NCI-H82 (cell line): ENCODE data around the gene OSBPL10.

ENCODE experiments used
- DNase-seq: peaks from one replicate; lab custom pipeline; 2025; lab: John Stamatoyannopoulos, UW

OSBPL10 gene

DNA sequence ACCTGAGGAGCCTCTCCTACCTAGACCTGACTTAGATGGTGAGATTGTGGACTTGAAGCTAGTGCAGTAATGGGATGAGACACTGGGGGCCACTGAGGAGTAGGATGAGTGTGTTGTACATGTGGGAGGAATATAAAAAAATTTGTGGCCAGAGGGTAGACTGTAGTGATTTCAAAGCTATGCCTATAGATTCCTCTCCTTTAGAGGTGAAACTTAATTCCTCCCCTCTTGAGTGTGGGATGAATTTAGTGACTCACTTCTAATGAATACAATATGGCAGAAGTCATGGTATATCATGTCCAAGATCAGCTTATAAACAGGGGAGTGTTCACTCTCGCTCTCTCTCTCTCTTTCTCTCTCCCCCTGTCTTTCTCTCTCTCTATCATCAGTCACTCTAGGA, 7.2 kb upstream of the OSBPL10 start:
- DNase-seq, result no peak

DNA sequence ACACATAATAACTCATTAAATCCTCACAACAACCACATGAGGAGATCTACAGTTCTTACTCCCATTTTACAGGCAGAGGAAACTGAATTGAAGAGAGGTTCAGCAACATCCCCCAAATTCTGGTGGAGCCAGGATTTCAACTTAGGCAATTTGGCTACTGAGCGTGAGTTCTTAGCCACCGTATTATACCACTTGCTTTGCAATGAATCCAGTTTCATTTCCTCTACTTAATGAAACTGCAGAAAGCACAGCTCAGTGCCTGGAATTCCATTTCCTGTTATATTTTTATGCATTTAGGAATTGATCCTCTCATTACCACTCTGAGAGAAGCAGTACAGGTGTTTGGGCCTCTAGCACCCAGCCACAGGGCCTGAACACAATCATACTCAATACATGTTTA, 4.8 kb upstream of the OSBPL10 start:
- DNase-seq, result no peak

DNA sequence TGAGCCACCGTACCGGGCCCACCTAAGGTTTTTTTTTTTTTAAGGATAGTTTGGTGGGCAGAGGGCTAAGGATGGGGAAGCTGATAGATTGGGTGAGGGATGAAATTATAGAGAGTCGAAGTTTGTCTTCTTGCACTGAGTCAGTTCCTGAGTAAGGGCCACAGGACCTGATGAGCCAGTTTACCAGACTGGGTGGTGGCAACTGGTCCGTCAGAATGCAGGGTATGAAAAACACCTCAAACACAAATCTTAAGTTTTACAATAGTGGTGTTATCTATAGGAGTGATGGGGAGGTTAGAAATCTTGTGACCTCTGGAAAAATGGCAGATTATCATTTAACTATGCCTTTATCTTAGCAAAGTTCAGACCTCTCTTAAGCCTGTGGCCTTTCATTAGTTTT, 3.3 kb upstream of the OSBPL10 start:
- no peak for DNase-seq

DNA sequence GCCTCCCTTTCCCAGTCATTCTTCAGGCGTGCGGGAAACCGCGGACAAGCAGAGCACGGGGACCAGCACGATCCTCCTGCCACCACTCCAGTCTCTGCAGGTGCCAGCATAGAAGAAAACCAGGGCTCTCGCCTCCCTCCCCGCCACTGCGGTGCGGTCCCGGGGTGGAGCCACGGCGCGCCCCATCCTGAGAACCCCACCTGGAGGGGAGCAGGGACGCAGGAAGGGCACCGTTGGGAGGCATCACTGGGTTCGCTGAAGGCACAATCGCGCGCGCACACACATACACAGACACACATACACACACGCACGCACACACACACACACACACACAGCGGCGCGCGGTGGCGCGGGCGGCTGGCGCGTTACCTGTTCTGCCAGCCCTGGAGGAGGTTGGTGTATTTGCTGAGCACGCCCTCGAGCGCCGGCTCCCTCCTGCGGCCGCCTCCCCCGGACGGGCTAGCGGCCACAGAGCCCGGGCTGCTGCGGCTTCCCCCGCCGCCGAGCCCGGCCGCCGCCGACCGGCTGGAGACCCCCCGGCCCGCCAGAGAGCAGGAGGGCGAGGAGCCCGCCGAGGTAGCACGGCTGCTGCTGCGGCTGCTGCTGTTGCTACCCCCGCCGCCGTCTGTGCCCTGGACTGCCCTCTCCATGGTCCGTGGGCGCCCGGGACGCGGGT, 394 bp downstream of the OSBPL10 start:
- peak; percentile 29 for DNase-seq

DNA sequence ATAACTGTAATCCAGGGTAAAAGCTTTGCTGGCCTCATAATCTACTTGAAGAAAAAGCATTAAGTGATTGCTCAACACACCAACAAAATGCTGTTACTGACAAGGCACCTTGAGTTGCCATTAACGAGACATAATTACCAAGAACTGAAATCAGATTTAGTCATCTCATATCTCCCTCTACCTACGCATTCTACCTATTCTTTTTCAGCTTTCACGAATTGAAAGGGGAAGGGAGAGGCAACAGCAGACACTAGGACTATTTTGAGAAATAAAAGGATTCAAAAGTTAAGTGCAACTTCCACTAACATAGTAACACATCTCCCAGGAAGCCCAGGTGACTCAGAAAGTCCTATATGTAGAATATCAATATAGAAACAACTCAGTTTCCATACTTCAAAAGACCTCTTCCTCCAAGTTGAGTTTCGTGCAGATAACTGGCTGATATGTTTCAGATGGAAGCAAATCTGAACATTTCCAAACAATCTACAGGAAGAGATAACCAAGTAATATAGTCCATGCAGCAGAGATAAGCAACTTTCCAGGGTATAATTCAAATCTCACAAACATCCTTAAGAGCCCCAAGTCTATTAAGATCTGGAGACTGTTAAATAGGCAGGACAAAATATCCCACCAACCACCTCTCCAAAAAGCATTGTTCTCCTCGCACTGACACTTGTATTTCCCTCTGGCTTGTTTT, 1.9 kb downstream of the OSBPL10 start:
- no peak for DNase-seq

DNA sequence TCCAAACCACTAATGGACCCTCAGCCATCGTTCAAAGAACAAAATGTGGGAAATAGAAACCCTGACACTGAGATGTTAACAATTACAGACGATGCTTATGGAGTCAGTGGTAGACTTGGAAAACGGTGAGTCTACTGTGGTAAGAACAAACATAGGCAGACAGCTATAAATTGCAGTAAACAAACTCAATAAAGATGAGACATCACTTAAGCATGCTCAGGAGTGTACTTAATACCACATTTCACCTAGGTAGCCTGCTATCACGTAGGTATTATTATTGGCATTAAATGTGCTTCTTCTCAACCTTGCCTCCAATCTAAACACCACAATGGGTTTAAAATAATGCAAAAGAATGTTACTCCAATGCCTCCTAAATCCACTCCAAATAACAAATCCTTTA, 2.5 kb downstream of the OSBPL10 start:
- DNase-seq, result no peak

DNA sequence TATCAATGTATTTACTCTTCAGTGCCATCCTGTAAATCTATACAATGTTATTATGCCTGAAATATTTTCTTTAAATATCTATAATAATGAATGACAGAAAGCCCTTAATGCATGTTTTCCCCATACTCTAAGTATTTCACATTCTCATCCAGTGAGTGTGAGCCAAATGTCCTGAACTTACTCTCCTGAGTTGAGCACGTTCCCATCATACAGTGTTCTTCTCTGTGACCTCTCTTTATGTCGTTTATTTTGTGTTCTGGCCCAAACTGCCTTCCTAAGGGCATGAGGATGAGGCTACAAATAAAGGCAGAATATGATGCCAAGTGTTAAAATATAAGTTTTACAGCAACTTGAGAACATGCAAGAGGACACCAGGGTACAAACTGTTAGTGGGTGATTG, 3.3 kb downstream of the OSBPL10 start:
- no peak for DNase-seq

DNA sequence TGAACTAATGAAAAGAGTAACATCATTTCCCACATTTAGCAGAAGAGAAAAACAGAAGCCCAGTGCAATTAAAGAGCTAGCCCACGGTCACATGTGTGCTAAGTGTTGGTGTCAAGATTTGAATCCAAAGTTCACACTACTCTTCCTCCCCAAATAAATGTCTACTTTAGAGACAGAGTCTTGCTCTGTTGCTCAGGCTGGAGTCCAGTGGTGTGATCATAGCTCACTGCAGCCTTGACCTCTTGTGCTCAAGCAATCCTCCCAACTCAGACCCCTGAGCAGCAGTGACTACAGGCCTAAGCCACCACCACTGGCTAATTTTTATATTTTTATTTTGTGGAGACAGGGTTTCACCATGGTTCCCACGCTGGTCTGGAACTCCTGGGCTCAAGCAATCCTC, 4.8 kb downstream of the OSBPL10 start:
- no peak for DNase-seq

DNA sequence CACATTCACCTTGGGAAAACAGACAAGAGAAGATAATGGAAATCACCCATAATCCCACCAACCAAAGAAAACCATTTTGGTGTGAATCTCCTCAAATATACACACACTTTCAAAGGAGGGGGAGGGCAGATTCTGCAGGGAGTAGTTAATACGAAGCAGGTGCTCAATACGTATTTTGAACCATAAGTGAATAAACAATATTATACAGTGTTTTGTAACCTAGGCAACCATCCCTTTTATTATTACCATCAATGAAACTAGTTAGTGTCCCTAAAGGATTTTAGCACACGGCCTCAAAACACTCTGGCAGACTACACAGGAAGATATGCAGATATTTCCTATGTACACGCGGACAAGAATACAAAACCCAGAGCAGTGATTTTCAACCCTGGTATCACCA, 6.1 kb downstream of the OSBPL10 start:
- no peak for DNase-seq

GRCh38 chr3:31974471-31974870, 6.6 kb downstream of the OSBPL10 start:
- DNase-seq, result no peak

DNA sequence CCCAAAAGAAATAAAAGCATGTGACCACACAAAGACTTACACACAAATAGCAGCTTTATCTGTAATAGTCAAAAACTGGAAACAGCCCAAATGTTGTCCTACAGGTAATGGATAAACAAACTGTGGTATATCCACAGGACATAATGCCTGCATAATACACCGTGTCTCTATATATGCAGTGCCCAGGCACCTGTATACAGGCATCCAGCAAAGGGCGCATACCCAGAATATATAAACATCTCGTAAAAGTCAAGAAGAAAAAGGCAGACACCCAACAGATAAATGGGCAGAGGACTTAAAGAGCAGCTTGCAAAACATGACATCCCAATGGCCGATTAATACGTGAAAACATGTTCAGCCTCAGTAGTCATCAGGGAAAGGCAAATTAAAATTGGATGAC, 7.2 kb downstream of the OSBPL10 start:
- no peak for DNase-seq

DNA sequence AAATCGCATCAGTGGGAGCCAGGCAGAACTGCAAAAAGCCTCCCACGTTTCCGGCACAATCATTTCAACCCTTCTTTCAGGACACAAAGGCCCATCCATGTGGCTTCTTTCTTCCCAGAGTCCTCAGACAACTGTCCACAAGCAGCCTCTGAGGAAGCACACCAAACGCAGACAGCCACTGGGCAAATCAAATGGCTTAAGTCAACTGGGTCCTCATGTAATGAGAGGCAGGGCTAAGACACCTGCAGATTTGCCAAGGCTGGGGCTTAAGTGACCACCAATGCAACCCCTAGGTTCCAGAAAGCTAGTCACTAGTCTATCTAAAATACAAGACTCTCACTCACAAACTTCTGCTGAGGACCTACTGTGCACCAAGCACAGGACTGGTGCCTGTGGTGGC, 8.0 kb downstream of the OSBPL10 start:
- no peak for DNase-seq

- no peak for DNase-seq
Measured at GRCh38 chr3:31971607-31972006, 9.5 kb downstream of the OSBPL10 start.

GRCh38 chr3:31968927-31969418, 12.1 kb downstream of the OSBPL10 start:
- DNase-seq, result no peak

DNA sequence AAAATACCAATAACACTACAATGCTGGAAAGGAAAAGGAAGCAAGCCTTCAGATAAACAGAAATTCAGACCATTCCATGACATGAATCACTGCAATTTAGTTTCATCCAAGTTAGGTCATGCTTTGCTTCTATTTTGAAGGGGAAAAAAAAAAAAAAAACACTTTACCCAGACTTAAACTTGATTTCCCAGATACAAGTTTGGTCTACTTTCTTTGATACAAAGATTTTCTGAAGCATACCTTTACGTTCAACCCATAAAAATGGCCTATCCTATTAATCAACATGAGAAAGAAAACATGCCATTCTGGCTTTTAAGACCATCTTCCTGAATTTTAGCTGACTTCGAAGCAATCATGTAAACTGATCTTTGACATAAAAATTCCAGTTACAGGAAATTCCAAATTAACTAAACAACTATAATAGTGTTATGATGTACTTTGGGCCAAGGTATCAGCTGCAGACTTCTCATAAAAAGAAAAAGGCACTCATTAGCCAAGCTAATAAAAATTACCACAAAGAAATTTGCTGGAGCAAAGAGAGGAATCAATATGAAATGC, 12.6 kb downstream of the OSBPL10 start:
- DNase-seq, result no peak

DNA sequence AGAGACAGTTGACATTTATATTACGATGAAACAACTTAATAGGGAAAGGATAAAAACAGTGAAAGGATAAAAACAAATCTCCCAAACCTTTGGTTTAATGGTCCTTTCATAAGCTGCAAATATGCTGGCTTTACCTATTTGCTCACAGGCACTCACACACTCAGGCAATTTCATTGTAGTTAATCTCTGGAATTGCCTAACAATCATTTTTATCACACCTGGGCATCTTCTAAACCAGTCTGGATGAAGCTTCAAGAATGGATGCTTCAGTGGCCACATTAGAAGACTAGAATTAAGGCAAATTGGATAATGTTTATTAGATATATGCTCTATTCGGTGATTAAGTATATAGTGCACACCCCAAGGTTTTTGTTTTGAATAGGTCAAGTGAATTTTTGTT, 13.5 kb downstream of the OSBPL10 start:
- DNase-seq, result no peak

DNA sequence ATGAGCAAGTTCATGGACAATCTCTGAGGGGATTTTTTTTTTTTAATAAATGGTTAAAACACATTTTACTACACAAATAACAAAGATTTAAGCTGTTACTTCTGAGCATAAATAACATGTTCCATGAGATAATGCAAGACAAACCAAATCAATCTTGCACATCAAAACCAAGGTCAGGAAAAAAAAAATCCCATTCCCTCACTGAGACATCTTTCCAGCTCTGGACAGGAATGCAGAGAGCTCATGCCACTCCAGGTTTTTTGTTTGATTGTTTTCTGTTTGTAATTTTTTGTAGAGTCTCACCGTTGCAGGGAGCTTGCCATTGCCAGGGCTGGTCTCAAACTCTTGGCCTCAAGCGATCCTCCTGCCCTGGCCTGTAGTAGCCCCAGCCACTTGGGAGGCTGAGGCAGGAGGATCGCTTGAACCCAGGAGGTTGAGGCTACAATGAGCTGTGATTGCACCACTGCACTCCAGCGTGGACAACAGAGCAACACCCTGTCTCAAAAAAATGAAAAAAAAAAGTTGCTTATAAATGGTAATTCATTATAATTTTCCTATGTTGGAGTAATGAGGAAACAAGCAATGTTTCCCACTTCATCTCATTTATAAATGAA, 14.0 kb downstream of the OSBPL10 start:
- no peak for DNase-seq

- no peak for DNase-seq
Measured at GRCh38 chr3:31962801-31963205, 18.3 kb downstream of the OSBPL10 start.

GRCh38 chr3:31960793-31961431, 20.1 kb downstream of the OSBPL10 start:
- DNase-seq, result no peak

GRCh38 chr3:31959951-31960792, 20.9 kb downstream of the OSBPL10 start:
- no peak for DNase-seq

DNA sequence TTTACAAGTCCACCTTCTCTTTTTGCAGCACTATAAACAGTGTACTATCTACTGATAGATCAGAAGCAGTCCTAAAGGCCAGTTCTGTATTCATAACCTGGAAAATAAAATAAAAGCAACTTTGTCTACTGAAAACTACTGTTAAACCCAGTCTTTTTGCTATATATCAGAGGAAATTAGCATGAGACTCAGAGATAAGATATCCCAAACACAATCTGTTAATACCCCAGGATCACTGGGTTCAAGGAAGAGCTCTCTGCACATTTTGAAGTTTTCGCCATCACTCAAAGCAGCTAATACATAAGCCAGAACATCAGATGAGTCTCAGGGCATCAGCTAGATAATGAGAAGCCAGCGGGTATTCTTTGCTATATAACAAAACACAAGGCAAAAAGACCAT, 21.8 kb downstream of the OSBPL10 start:
- no peak for DNase-seq

- no peak for DNase-seq
Measured at GRCh38 chr3:31958701-31959152, 22.3 kb downstream of the OSBPL10 start.
